K562 (cell line): ENCODE results near the gene EMC9. TPM values are rescaled to one million over a fixed set of nuclear protein-coding genes. Genes with fewer than 3 reads are reported as not detected.

Experiments used
- ATAC-seq: fragments of 200-7000 bp; cut with Tn5 transposase; 3 replicates; pipeline ENCODE4 v1.9.1; 2020; ENCODE audit warnings: moderate library complexity
- BruUV-seq: library from RNA; stranded (reverse); fragments of 400-500 nt; replicated peaks from 2 replicates; lab custom pipeline; 2021; lab: Mats Ljungman, UMichigan
- CTCF ChIA-PET: fragments of 300-600 bp; formaldehyde crosslinking; extraction: SDS; loops from one replicate; lab custom pipeline; 2021; ENCODE audit warnings: low intra/inter-chr PET ratio; lab: Yijun Ruan, JAX
- POLR2A ChIA-PET: fragments of 300-600, 350-650 bp; sonication (Branson Sonifier 250); formaldehyde crosslinking; extraction: SDS; loops from one replicate; lab custom pipeline; 2021; ENCODE audit warnings: antibody characterized with exemption, inconsistent platforms; lab: Yijun Ruan, JAX
- DNase-seq, 4 experiments: peaks; one replicate each; pipeline versions ENCODE4 v3.0.0 to v3.0.0-alpha.2; 2011 to 2018; ENCODE audit warnings: low spot score in 3 of 4, mixed read lengths in 3 of 4; ENCODE audit errors: extremely low read depth in 1 of 4
- FAIRE-seq: peaks from 2 replicates; lab custom pipeline; 2011; peaks lifted over from hg19 to GRCh38; lab: Jason Lieb, UNC
- H2AFZ ChIP-seq: 2 replicates; pipeline ENCODE4 v1.6.0; 2011; ENCODE audit warnings: low read depth, low read length, control low read depth, inconsistent platforms
- H3K27ac ChIP-seq: fragments of 200-600 bp; 3 replicates; pipeline ENCODE4 v1.8.0; 2011; ENCODE audit warnings: low read depth, mild to moderate bottlenecking, control low read depth, inconsistent platforms, low read length, moderate library complexity, mixed read lengths; ENCODE audit errors: extremely low read depth
- H3K27me3 ChIP-seq, 2 experiments: fragments of 300-600 bp in 1 of 2; 2 replicates in 1 of 2; 3 replicates in 1 of 2; pipeline versions ENCODE4 v1.6.0 to v1.8.0; 2011; ENCODE audit warnings: inconsistent platforms in 2 of 2, low read length in 2 of 2, mild to moderate bottlenecking in 1 of 2, mixed read lengths in 1 of 2, moderate library complexity in 1 of 2; ENCODE audit not compliant: control insufficient read depth in 2 of 2, insufficient read depth in 2 of 2
- H3K36me3 ChIP-seq: fragments of 300-600 bp; 3 replicates; pipeline ENCODE4 v1.8.0; 2011; ENCODE audit warnings: mild to moderate bottlenecking, low read length, inconsistent platforms; ENCODE audit not compliant: control insufficient read depth, insufficient read depth
- H3K4me1 ChIP-seq, 2 experiments: fragments of 200-600 bp in 1 of 2; replicated peaks in 1 of 2; 2 replicates in 1 of 2; 3 replicates in 1 of 2; pipeline versions ENCODE4 v1.5.1 to v1.8.0; 2011; ENCODE audit warnings: inconsistent platforms in 2 of 2, low read length in 2 of 2, mild to moderate bottlenecking in 1 of 2, mixed read lengths in 1 of 2, moderate library complexity in 1 of 2; ENCODE audit not compliant: control insufficient read depth in 2 of 2, insufficient read depth in 2 of 2
- H3K4me2 ChIP-seq: 2 replicates; pipeline ENCODE4 v1.6.1; 2011; ENCODE audit warnings: low read length, control low read depth, inconsistent platforms, mixed read lengths; ENCODE audit not compliant: insufficient read depth
- H3K4me3 ChIP-seq: fragments of 200-600 bp; sonication (generic), shearing (Covaris generic); 2 replicates; pipeline ENCODE4 v1.5.1; 2016; ENCODE audit warnings: control low read depth, inconsistent platforms
- H3K79me2 ChIP-seq: fragments of 200-600 bp; 3 replicates; pipeline ENCODE4 v1.8.0; 2011; ENCODE audit warnings: low read length, inconsistent platforms; ENCODE audit not compliant: control insufficient read depth, insufficient read depth
- H3K9ac ChIP-seq, 2 experiments: 2 replicates each; pipeline versions ENCODE4 v1.6.0 to v1.6.1; 2011; ENCODE audit warnings: low read depth in 2 of 2, low read length in 2 of 2, control low read depth in 1 of 2, inconsistent platforms in 1 of 2, mild to moderate bottlenecking in 1 of 2, mixed read lengths in 1 of 2; ENCODE audit not compliant: insufficient read depth in 1 of 2
- H3K9me1 ChIP-seq: one replicate; pipeline ENCODE4 v1.6.0; 2011; ENCODE audit warnings: inconsistent platforms, mild to moderate bottlenecking, low read length, moderate library complexity; ENCODE audit not compliant: control insufficient read depth, insufficient read depth
- H3K9me3 ChIP-seq: replicated peaks from 2 replicates; pipeline ENCODE4 v1.5.1; 2011; ENCODE audit warnings: low read depth, low read length, inconsistent platforms; ENCODE audit not compliant: control insufficient read depth, insufficient read depth
- H4K20me1 ChIP-seq: replicated peaks from 2 replicates; pipeline ENCODE4 v1.6.1; 2011; ENCODE audit warnings: low read length, inconsistent platforms, mixed read lengths; ENCODE audit not compliant: control insufficient read depth, insufficient read depth
- ARID4B ChIP-seq: sonication (generic); formaldehyde crosslinking; IDR thresholded peaks from 2 replicates; pipeline ENCODE4 v1.8.0; 2022; ENCODE audit warnings: mild to moderate bottlenecking, missing genetic modification reagents
- BCOR ChIP-seq: fragments of 450-650 bp; IDR thresholded peaks from 2 replicates; pipeline ENCODE4 v1.6.1; 2016
- BHLHE40 ChIP-seq: IDR thresholded peaks from 2 replicates; pipeline ENCODE4 v1.6.1; 2011; ENCODE audit warnings: low read length, improper control_type of control experiment
- BRF2 ChIP-seq: IDR thresholded peaks from 3 replicates; pipeline ENCODE4 v1.6.1; 2011; ENCODE audit warnings: borderline replicate concordance, mild to moderate bottlenecking; ENCODE audit not compliant: insufficient read length, insufficient read depth
- HEY1 ChIP-seq: fragments of 250-450 bp; sonication (Bioruptor Pico); IDR thresholded peaks from 2 replicates; pipeline ENCODE4 v1.5.0; 2020; ENCODE audit warnings: mild to moderate bottlenecking, moderate library complexity, borderline replicate concordance
- HMGN3 ChIP-seq: IDR thresholded peaks from 2 replicates; pipeline ENCODE4 v1.6.1; 2011; ENCODE audit warnings: borderline replicate concordance, low read depth, mild to moderate bottlenecking, mixed read lengths, low read length; ENCODE audit not compliant: insufficient read length; ENCODE audit errors: extremely low read depth
- KDM1A ChIP-seq, 2 experiments: fragments of 450-650 bp; IDR thresholded peaks; 2 replicates each; pipeline ENCODE4 v1.6.1; 2016; ENCODE audit warnings: mild to moderate bottlenecking in 2 of 2
- KLF10 ChIP-seq: fragments of 250-450 bp; sonication (Bioruptor Pico); IDR thresholded peaks from 2 replicates; pipeline ENCODE4 v1.6.1; 2021; ENCODE audit warnings: matching md5 sums
- NCOA1 ChIP-seq: fragments of 450-650 bp; IDR thresholded peaks from 2 replicates; pipeline ENCODE4 v1.6.1; 2016; ENCODE audit warnings: low read depth
- PML ChIP-seq: IDR thresholded peaks from 2 replicates; pipeline ENCODE4 v1.6.1; 2012; ENCODE audit warnings: low read length, inconsistent platforms
- PRPF4 ChIP-seq: fragments of 200-400 bp; formaldehyde crosslinking; IDR thresholded peaks from one replicate; pipeline ENCODE4 v1.6.1; 2017; ENCODE audit warnings: low read length, low read depth, mild to moderate bottlenecking; ENCODE audit not compliant: insufficient read depth, poor library complexity, severe bottlenecking
- RAD51 ChIP-seq: fragments of 450-650 bp; IDR thresholded peaks from 2 replicates; pipeline ENCODE4 v1.7.1; 2016; ENCODE audit warnings: low read depth, mild to moderate bottlenecking, borderline replicate concordance
- RBM22 ChIP-seq: fragments of 200-400 bp; formaldehyde crosslinking; IDR thresholded peaks from 2 replicates; pipeline ENCODE4 v1.6.1; 2018; ENCODE audit warnings: low read length, low read depth; ENCODE audit not compliant: poor library complexity, severe bottlenecking
- SUPT5H ChIP-seq: fragments of 450-650 bp; IDR thresholded peaks from 2 replicates; pipeline ENCODE4 v1.6.1; 2016
- TAF1 ChIP-seq: IDR thresholded peaks from 2 replicates; pipeline ENCODE4 v1.6.1; 2011; ENCODE audit warnings: mild to moderate bottlenecking, low read length, moderate library complexity; ENCODE audit not compliant: insufficient read depth, control insufficient read depth, severe bottlenecking; ENCODE audit errors: extremely low read depth
- ZNF707 ChIP-seq: fragments of 250-450 bp; sonication (Bioruptor Pico); conservative IDR thresholded peaks from 2 replicates; pipeline ENCODE4 v1.8.0; 2022; ENCODE audit warnings: inconsistent platforms, mild to moderate bottlenecking, moderate library complexity
- WGBS: fragments of 100-300 bp; shearing (Covaris generic); methylation state at CpG from one replicate; pipeline ENCODE4 v1.1.6; 2016; ENCODE audit warnings: low coverage, mixed read lengths; ENCODE audit not compliant: insufficient coverage; ENCODE audit errors: missing lambda C conversion rate; 5-methylcytosine and 5-hydroxymethylcytosine counted together
- in situ Hi-C: fragments of 300-500 bp; cut with MboI; formaldehyde crosslinking; loops from 4 replicates; pipeline ENCODE4 v1.15.0; 2018; ENCODE audit warnings: inconsistent platforms, mixed read lengths
- intact Hi-C: fragments of 100-400 bp; cut with micrococcal nuclease; formaldehyde crosslinking; loops from 2 replicates; pipeline ENCODE4 v1.14.2; 2022
- polyA plus RNA-seq, 8 experiments: library from polyadenylated mRNA; depleted of rRNA in 4 of 8; stranded (reverse) in 5 of 8; unstranded in 3 of 8; fragments of >200 nt; fragmentation: Nextera tagmentation in 2 of 8; fragmentation: Illumina TruSeq in 1 of 8; extraction: Ambion mirVana in 2 of 8; extraction: Trizol in 1 of 8; gene quantifications; 2 replicates each; pipeline versions ENCODE4 v1.2.1 to v1.2.3, GENCODE V29; 2011 to 2014; ENCODE audit warnings: inconsistent platforms in 1 of 8, missing spikeins in 1 of 8
- total RNA-seq, 7 experiments: library from RNA; depleted of rRNA in 6 of 7; stranded (reverse); fragments of >200 nt in 6 of 7; fragmentation: Illumina TruSeq in 2 of 7; extraction: Trizol in 2 of 7; gene quantifications; 2 replicates each; pipeline versions ENCODE4 v1.2.1 to v1.2.3, GENCODE V29; 2011 to 2021; ENCODE audit warnings: low replicate concordance in 1 of 7

Gene EMC9
- total and polyA plus RNA-seq, 9 of the 15 experiments (the other 6 are each of a cell fraction or from before 2014, with no cell fraction given): 3.1 to 13.2 (median 7.8) TPM

- no peaks in the 10 kb centered on the region for H3K9me3 ChIP-seq
- H3K79me2 ChIP-seq: peaks cover 10% of the 10 kb centered on the region; the same call in 2 of the 3 replicates
- peaks cover 10 to 23% of the 10 kb centered on the region in 2 experiments; a peak in 4 of 5 replicates for H3K4me1 ChIP-seq
- no peaks in the 10 kb centered on the region for H4K20me1 ChIP-seq
- in situ Hi-C loops: no loop called here
- no peaks in the 10 kb centered on the region for H3K9me1 ChIP-seq
- peak within 1 kb of the TSS; percentile 78 to 92 for H3K9ac ChIP-seq
- peak within 1 kb of the TSS; percentile 76 for H3K27ac ChIP-seq
- no peaks in the 10 kb centered on the region for H3K27me3 ChIP-seq
- ATAC-seq: peak; percentile 99
- peak; percentile 99 for FAIRE-seq
- peak within 1 kb of the TSS; percentile 50 for H3K4me3 ChIP-seq
- ChIA-PET CTCF (interaction anchor here (0.6 to 0.8 kb wide), 2 partner anchors 147 to 171 kb away, joined by 3 to 4 read pairs; no protein-coding TSS in a partner anchor), POLR2A (interaction anchor here (0.6 to 1.9 kb wide), 13 partner anchors 10 to 119 kb away, joined by 3 to 9 read pairs (median 5); partner anchors contain the start of genes CARMIL3, IPO4, PCK2 and RNF31)
- 0% methylated on average over 12 of the region's 12 CpGs for WGBS
- intact Hi-C loops: no loop called here
- BruUV-seq: TSS peak; percentile 40
- H3K36me3 ChIP-seq: peaks cover 69% of the 10 kb centered on the region; the same call in 2 of the 3 replicates
- peak within 1 kb of the TSS; percentile 82 for H2AFZ ChIP-seq
- DNase-seq: peak; percentile 88 to 96 (median 90)
- H3K4me2 ChIP-seq: peak within 1 kb of the TSS; percentile 95
- TF ChIP-seq KLF10 (CRISPR knock-in tag) (no peak), BCOR (no peak), ARID4B (CRISPR knock-in tag) (0 out of 2 replicates have a peak, but pooled peaks have one; percentile 40), SUPT5H (peak; percentile 64), KDM1A (IDR thresholded peaks at IDR 0.05) (peak; percentile 37 to 44; a peak in 2 of 4 replicates), PML (no peak), ZNF707 (CRISPR knock-in tag) (no peak), HMGN3 (no peak), RBM22 (no peak), BHLHE40 (peak; percentile 79), HEY1 (no peak), TAF1 (peak; percentile 12), NCOA1 (no peak), RAD51 (peak; percentile 95), PRPF4 (no peak), BRF2 (no peak)
These were observed 19.7 kb upstream of the EMC9 start, which contains the start of gene IRF9 for GRCh38 chr14:24160850-24161804. Gene IRF9 (plus strand): TSS chr14:24161265. CDS start chr14:24162145, 880 bp downstream.
